GM12891 (cell line): ENCODE measurements around the gene SHC4.

Experiments used
- PAX5 ChIP-seq: IDR thresholded peaks from 2 replicates; pipeline ENCODE4 v1.6.1; 2011; ENCODE audit warnings: low read length, moderate library complexity, mild to moderate bottlenecking; ENCODE audit not compliant: insufficient read depth, severe bottlenecking
- POLR2A ChIP-seq: IDR thresholded peaks from 2 replicates; pipeline ENCODE4 v1.6.1; 2011; ENCODE audit warnings: low read depth, low read length, control low read depth
- POLR2AphosphoS5 ChIP-seq: IDR thresholded peaks from 2 replicates; pipeline ENCODE4 v1.6.1; 2011; ENCODE audit warnings: low read depth, low read length, control low read depth
- POU2F2 ChIP-seq: IDR thresholded peaks from 2 replicates; pipeline ENCODE4 v1.6.1; 2011; ENCODE audit warnings: low read depth, mild to moderate bottlenecking, control low read depth, low read length, moderate library complexity
- SPI1 ChIP-seq: IDR thresholded peaks from 2 replicates; pipeline ENCODE4 v1.6.1; 2011; ENCODE audit warnings: low read depth, low read length, control low read depth
- TAF1 ChIP-seq: IDR thresholded peaks from 2 replicates; pipeline ENCODE4 v1.6.1; 2011; ENCODE audit warnings: low read depth, low read length, control low read depth

- TF ChIP-seq POLR2AphosphoS5 (no peak), TAF1 (no peak), POLR2A (no peak), SPI1 (no peak), PAX5 (no peak), POU2F2 (no peak)
Observed at GRCh38 chr15:48823237-48823636, 140.5 kb downstream of the SHC4 start.
